ENCODE measurements around the gene AMOTL2.
A peak's percentile ranks its signal among the peaks of the same experiment; 100 is the strongest.

GRCh38 chr3:134378384-134378783 is 4.1 kb upstream of the AMOTL2 start:
- TF ChIP-seq FOS (IDR thresholded peaks at IDR 0.05; ENCODE audit: borderline replicate concordance, insufficient read depth, low read length) = no peak
- peak; percentile 36 to 67 for TF ChIP-seq CTCF (IDR thresholded peaks at IDR 0.05; ENCODE audit: extremely low read depth in 1 of 2, insufficient read depth in 1 of 2, low read depth in 1 of 2, low read length in 2 of 2)
- no peak for TF ChIP-seq POLR2AphosphoS5 (IDR thresholded peaks at IDR 0.05; ENCODE audit: insufficient read depth, low read depth, low read length)
- no peak for TF ChIP-seq POLR2A (IDR thresholded peaks at IDR 0.05; ENCODE audit: low read depth, low read length)

All from endothelial cell of umbilical vein (primary cell).